GM10248 (cell line): ENCODE data around the gene NUP205.
"Not testable (repeated sequence)": the region's sequence is repeated elsewhere in the genome, so short reads cannot be mapped to it uniquely, and the experiment has no call there.

Experiments used
- CTCF ChIA-PET: fragments of 300-600 bp; sonication (Branson Sonifier 250); formaldehyde crosslinking; extraction: SDS; loops from one replicate; lab custom pipeline; 2021; ENCODE audit warnings: antibody characterized with exemption; lab: Yijun Ruan, JAX
- POLR2A ChIA-PET: fragments of 350-650 bp; sonication (Branson Sonifier 250); formaldehyde crosslinking; extraction: SDS; loops from one replicate; lab custom pipeline; 2020; ENCODE audit warnings: antibody characterized with exemption; lab: Yijun Ruan, JAX
- DNase-seq: peaks from one replicate; pipeline ENCODE4 v3.0.0; 2012; ENCODE audit errors: extremely low spot score
- CTCF ChIP-seq: IDR thresholded peaks from 2 replicates; pipeline ENCODE4 v1.5.1; 2012; ENCODE audit warnings: mild to moderate bottlenecking, low read depth; ENCODE audit errors: extremely low read depth, missing control alignments, control extremely low read depth

Gene NUP205

GRCh38 chr7:135684699-135685098 is 127.0 kb downstream of the NUP205 start:
- no peak for TF ChIP-seq CTCF
- CTCF ChIA-PET, result interaction anchor here (0.6 to 8.0 kb wide), 2 partner anchors 12 to 22 kb away, joined by 3 to 61 read pairs; partner anchors contain the start of gene STMP1
- no peak for DNase-seq
- POLR2A ChIA-PET, result no interaction called here

GRCh38 chr7:135685306-135686084 is 127.8 kb downstream of the NUP205 start:
- TF ChIP-seq CTCF, result no peak
- ChIA-PET POLR2A (no interaction called here), CTCF (interaction anchor here (0.6 to 8.0 kb wide), 2 partner anchors 13 to 23 kb away, joined by 3 to 61 read pairs; partner anchors contain the start of gene STMP1)
- no peak for DNase-seq

- ChIA-PET POLR2A (no interaction called here), CTCF (interaction anchor here (8.0 kb wide), 1 partner anchor 15 kb away, joined by 61 read pairs; no protein-coding TSS in a partner anchor)
- TF ChIP-seq CTCF, result no peak
- DNase-seq, result no peak
Observed at GRCh38 chr7:135687466-135687865, 129.7 kb downstream of the NUP205 start.

GRCh38 chr7:135690566-135690965 is 132.8 kb downstream of the NUP205 start:
- CTCF ChIA-PET, result interaction anchor here (1.3 kb wide), 1 partner anchor 409 kb away, joined by 3 read pairs; no protein-coding TSS in a partner anchor
- TF ChIP-seq CTCF, result no peak
- POLR2A ChIA-PET, result no interaction called here
- no peak for DNase-seq

- ChIA-PET CTCF (interaction anchor here (0.8 kb wide), 1 partner anchor 10 kb away, joined by 3 read pairs; no protein-coding TSS in a partner anchor), POLR2A (no interaction called here)
- TF ChIP-seq CTCF, result no peak
- no peak for DNase-seq
Observed at GRCh38 chr7:135692055-135692454, 134.3 kb downstream of the NUP205 start.

- DNase-seq, POLR2A ChIA-PET, CTCF ChIA-PET: not testable (repeated sequence)
Observed at GRCh38 chr7:135692606-135693005, 134.9 kb downstream of the NUP205 start.

- DNase-seq, result no peak
- no peak for TF ChIP-seq CTCF
- ChIA-PET CTCF (no interaction called here), POLR2A (no interaction called here)
Observed at GRCh38 chr7:135693558-135693957, 135.8 kb downstream of the NUP205 start.
